HepG2 (cell line): Measurements from ENCODE around the gene ST6GALNAC2. TPM values are rescaled to one million over a fixed set of nuclear protein-coding genes. Genes with fewer than 3 reads are reported as not detected.
A peak's percentile ranks its signal among the peaks of the same experiment; 100 is the strongest.

Experiments
- ATAC-seq: fragments of 200-7000 bp; cut with Tn5 transposase; 3 replicates; pipeline ENCODE4 v1.9.1; 2020; ENCODE audit warnings: mild to moderate bottlenecking, moderate library complexity
- BruUV-seq: library from RNA; stranded (reverse); fragments of 400-500 nt; replicated peaks from 2 replicates; lab custom pipeline; 2021; lab: Mats Ljungman, UMichigan
- CTCF ChIA-PET: fragments of 300-600 bp; formaldehyde crosslinking; extraction: SDS; loops from one replicate; lab custom pipeline; 2021; ENCODE audit warnings: low total read pairs, inconsistent platforms, low intra/inter-chr PET ratio; lab: Yijun Ruan, JAX
- POLR2A ChIA-PET: fragments of 350-600 bp; sonication (Branson Sonifier 250); formaldehyde crosslinking; loops from one replicate; lab custom pipeline; 2020; ENCODE audit warnings: antibody characterized with exemption, inconsistent platforms; lab: Yijun Ruan, JAX
- DNase-seq: peaks from one replicate; pipeline ENCODE4 v3.0.0-alpha.2; 2015; ENCODE audit warnings: low spot score
- FAIRE-seq: peaks from 3 replicates; lab custom pipeline; 2011; peaks lifted over from hg19 to GRCh38; lab: Jason Lieb, UNC
- H2AFZ ChIP-seq: one replicate; pipeline ENCODE4 v1.6.1; 2011; ENCODE audit warnings: low read length, inconsistent platforms
- H3K27ac ChIP-seq: fragments of 300-600 bp; 3 replicates; pipeline ENCODE4 v1.8.0; 2011; ENCODE audit warnings: mixed run types, mild to moderate bottlenecking, mixed read lengths, low read length, inconsistent platforms; ENCODE audit not compliant: insufficient read depth; ENCODE audit errors: extremely low read length
- H3K27me3 ChIP-seq, 2 experiments: fragments of 200-600 bp in 1 of 2; 2 replicates in 1 of 2; 3 replicates in 1 of 2; pipeline versions ENCODE4 v1.6.0 to v1.8.0; 2011; ENCODE audit warnings: low read length in 2 of 2, mild to moderate bottlenecking in 2 of 2, moderate library complexity in 2 of 2, inconsistent platforms in 1 of 2; ENCODE audit not compliant: insufficient read depth in 2 of 2, control insufficient read depth in 1 of 2
- H3K36me3 ChIP-seq, 2 experiments: fragments of 200-600 bp in 1 of 2; replicated peaks in 1 of 2; 2 replicates in 1 of 2; 3 replicates in 1 of 2; pipeline versions ENCODE4 v1.5.1 to v1.8.0; 2011; ENCODE audit warnings: low read length in 2 of 2, inconsistent platforms in 1 of 2; ENCODE audit not compliant: insufficient read depth in 2 of 2, control insufficient read depth in 1 of 2
- H3K4me1 ChIP-seq: 2 replicates; pipeline ENCODE4 v1.5.1; 2012; ENCODE audit warnings: low read length, inconsistent platforms; ENCODE audit not compliant: insufficient read depth
- H3K4me2 ChIP-seq: 2 replicates; pipeline ENCODE4 v1.6.0; 2011; ENCODE audit warnings: low read depth, low read length, inconsistent platforms
- H3K4me3 ChIP-seq, 3 experiments: fragments of 200-600 bp in 1 of 3; sonication (generic), shearing (Covaris generic) in 1 of 3; replicated peaks in 1 of 3; 2 replicates each; pipeline ENCODE4 v1.5.1; 2011 to 2016; ENCODE audit warnings: low read length in 3 of 3, inconsistent platforms in 2 of 3, low read depth in 2 of 3, mild to moderate bottlenecking in 2 of 3, control low read depth in 1 of 3, mixed read lengths in 1 of 3; ENCODE audit not compliant: insufficient read depth in 1 of 3
- H3K79me2 ChIP-seq: one replicate; pipeline ENCODE4 v1.6.1; 2011; ENCODE audit warnings: low read length, inconsistent platforms; ENCODE audit not compliant: insufficient read depth
- H3K9ac ChIP-seq: 2 replicates; pipeline ENCODE4 v1.6.0; 2011; ENCODE audit warnings: mild to moderate bottlenecking, low read depth, low read length, inconsistent platforms; ENCODE audit not compliant: insufficient read depth
- H3K9me3 ChIP-seq: 2 replicates; pipeline ENCODE4 v1.5.1; 2012; ENCODE audit warnings: mild to moderate bottlenecking, low read length
- H4K20me1 ChIP-seq: 2 replicates; pipeline ENCODE4 v1.6.0; 2011; ENCODE audit warnings: inconsistent platforms, mild to moderate bottlenecking, low read length, moderate library complexity; ENCODE audit not compliant: insufficient read depth
- ATAD3A ChIP-seq: sonication (generic); formaldehyde crosslinking; IDR thresholded peaks from 2 replicates; pipeline ENCODE4 v1.4.0; 2020; ENCODE audit warnings: missing genetic modification reagents
- DPF2 ChIP-seq: sonication (generic); formaldehyde crosslinking; IDR thresholded peaks from 2 replicates; pipeline ENCODE4 v1.4.0; 2020; ENCODE audit warnings: mild to moderate bottlenecking, low read depth, missing genetic modification reagents, borderline replicate concordance
- HIVEP1 ChIP-seq: sonication (generic); formaldehyde crosslinking; IDR thresholded peaks from 2 replicates; pipeline ENCODE4 v1.4.0; 2020; ENCODE audit warnings: mild to moderate bottlenecking, missing genetic modification reagents
- LCORL ChIP-seq, 2 experiments: fragments of 450-650 bp in 1 of 2; sonication (generic) in 1 of 2; formaldehyde crosslinking in 1 of 2; IDR thresholded peaks; 2 replicates each; pipeline versions ENCODE4 v1.5.0 to v1.6.1; 2017 to 2020; ENCODE audit warnings: antibody characterized with exemption in 1 of 2, missing genetic modification reagents in 1 of 2
- MAFG ChIP-seq: sonication (generic); formaldehyde crosslinking; IDR thresholded peaks from 2 replicates; pipeline ENCODE4 v1.5.1; 2020; ENCODE audit warnings: mild to moderate bottlenecking, missing genetic modification reagents
- REPIN1 ChIP-seq: sonication (generic); formaldehyde crosslinking; IDR thresholded peaks from 2 replicates; pipeline ENCODE4 v1.8.0; 2022; ENCODE audit warnings: missing genetic modification reagents, low read depth, mild to moderate bottlenecking, borderline replicate concordance
- SP4 ChIP-seq: sonication (generic); formaldehyde crosslinking; IDR thresholded peaks from 2 replicates; pipeline ENCODE4 v1.8.1; 2023; ENCODE audit warnings: mild to moderate bottlenecking, missing genetic modification reagents
- SSRP1 ChIP-seq: IDR thresholded peaks from 2 replicates; pipeline ENCODE4 v1.6.1; 2016; ENCODE audit warnings: control low read depth
- WIZ ChIP-seq: sonication (generic); formaldehyde crosslinking; IDR thresholded peaks from 2 replicates; pipeline ENCODE4 v1.5.1; 2020; ENCODE audit warnings: mild to moderate bottlenecking, missing genetic modification reagents
- ZEB1 ChIP-seq: IDR thresholded peaks from 2 replicates; pipeline ENCODE4 v1.6.1; 2012; ENCODE audit warnings: mild to moderate bottlenecking, low read depth, inconsistent platforms; ENCODE audit not compliant: insufficient replicate concordance
- ZNF180 ChIP-seq: sonication (generic); formaldehyde crosslinking; IDR thresholded peaks from 2 replicates; pipeline ENCODE4 v1.4.0; 2020; ENCODE audit warnings: low read depth, missing genetic modification reagents, borderline replicate concordance
- ZNF251 ChIP-seq: sonication (generic); formaldehyde crosslinking; IDR thresholded peaks from 2 replicates; pipeline ENCODE4 v1.9.0; 2021; ENCODE audit warnings: mild to moderate bottlenecking, missing genetic modification reagents
- ZNF253 ChIP-seq: sonication (generic); formaldehyde crosslinking; IDR thresholded peaks from 2 replicates; pipeline ENCODE4 v1.8.0; 2022; ENCODE audit warnings: mild to moderate bottlenecking, missing genetic modification reagents, borderline replicate concordance
- ZNF441 ChIP-seq: sonication (generic); formaldehyde crosslinking; IDR thresholded peaks from 2 replicates; pipeline ENCODE4 v1.7.0; 2021; ENCODE audit warnings: missing genetic modification reagents, borderline replicate concordance
- ZNF572 ChIP-seq: sonication (generic); formaldehyde crosslinking; IDR thresholded peaks from 2 replicates; pipeline ENCODE4 v1.5.1; 2020; ENCODE audit warnings: mild to moderate bottlenecking, missing genetic modification reagents
- ZNF598 ChIP-seq: sonication (generic); formaldehyde crosslinking; IDR thresholded peaks from 2 replicates; pipeline ENCODE4 v1.5.1; 2020; ENCODE audit warnings: mild to moderate bottlenecking, missing genetic modification reagents, borderline replicate concordance
- WGBS: methylation state at CpG from one replicate; pipeline ENCODE4 v1.1.6; 2017; ENCODE audit warnings: low lambda C conversion rate; 5-methylcytosine and 5-hydroxymethylcytosine counted together
- in situ Hi-C: cut with HindIII; loops from 2 replicates; pipeline ENCODE4 v1.10.0; 2017; ENCODE audit warnings: low pct_unique_long_range_greater_than_20kb; ENCODE audit not compliant: extremely low pct_ligation_motif_present
- intact Hi-C: fragments of 100-400 bp; cut with micrococcal nuclease; formaldehyde crosslinking; loops from one replicate; pipeline ENCODE4 v1.10.0; 2022; ENCODE audit not compliant: unreplicated experiment
- polyA plus RNA-seq, 8 experiments: library from polyadenylated mRNA; depleted of rRNA in 3 of 8; stranded (reverse) in 7 of 8; unstranded in 1 of 8; fragments of >200 nt; fragmentation: Illumina TruSeq in 4 of 8; extraction: Trizol in 4 of 8; gene quantifications; 2 replicates each; pipeline versions ENCODE4 v1.2.1 to v1.2.3, GENCODE V29; 2011 to 2016; ENCODE audit warnings: low read depth in 4 of 8, missing spikeins in 1 of 8, mixed read lengths in 1 of 8; ENCODE audit not compliant: insufficient read depth in 1 of 8
- total RNA-seq, 5 experiments: library from RNA; depleted of rRNA; stranded (reverse); fragments of >200 nt; fragmentation: Illumina TruSeq; extraction: Trizol; gene quantifications; 2 replicates each; pipeline ENCODE4 v1.2.3, GENCODE V29; 2016; ENCODE audit warnings: low read depth in 1 of 5
- TF ChIP-seq, protein P1 (sequence below): sonication (generic); formaldehyde crosslinking; IDR thresholded peaks from 2 replicates; pipeline ENCODE4 v1.4.0; 2020; ENCODE audit warnings: low read depth, mild to moderate bottlenecking, missing genetic modification reagents
- TF ChIP-seq, protein P2 (sequence below): sonication (generic); formaldehyde crosslinking; IDR thresholded peaks from 2 replicates; pipeline ENCODE4 v1.8.1; 2023; ENCODE audit warnings: mild to moderate bottlenecking, missing genetic modification reagents

ST6GALNAC2 gene
- total and polyA plus RNA-seq, 2 of the 13 experiments (the other 11 are each of a cell fraction or from before 2014, with no cell fraction given), result 0.12 to 0.49 TPM

DNA sequence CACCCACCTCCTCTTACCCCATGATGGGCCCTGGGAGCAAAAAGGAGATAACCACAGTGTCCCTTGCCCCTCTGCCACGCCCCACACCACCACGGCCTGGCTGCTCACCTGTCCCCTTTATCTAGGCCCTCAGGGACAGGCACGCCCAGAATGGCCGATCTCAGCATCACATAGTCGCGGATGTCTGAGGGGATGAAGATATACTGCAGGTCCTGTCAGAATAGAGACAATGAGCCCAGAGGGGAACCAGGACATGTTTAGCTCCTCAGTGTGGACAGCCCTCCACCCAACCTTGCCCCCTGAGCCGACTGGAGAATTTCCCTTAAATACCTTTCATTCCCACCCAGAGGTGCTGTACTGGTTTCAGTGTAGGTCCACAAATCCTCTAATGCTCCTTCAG, 15.2 kb downstream of the ST6GALNAC2 start:
- ChIA-PET POLR2A (interaction anchor here (0.8 to 6.8 kb wide), 12 partner anchors 12 to 101 kb away, joined by 3 to 129 read pairs (median 4); partner anchors contain the start of gene ST6GALNAC2), CTCF (interaction anchor here (2.5 kb wide), 1 partner anchor 53 kb away, joined by 10 read pairs; no protein-coding TSS in a partner anchor)
- Histone ChIP-seq H3K4me2 (peak overlapping the region; percentile 81), H3K9ac (no peak overlapping the region), H3K4me1 (peaks cover 79% of the 10 kb centered on the region), H3K79me2 (no peaks in the 10 kb centered on the region), H3K9me3 (no peaks in the 10 kb centered on the region), H3K27me3 (no peaks in the 10 kb centered on the region), H3K36me3 (peaks cover 0 to 8% of the 10 kb centered on the region in 2 experiments; a peak in 2 of 5 replicates), H3K27ac (no peak overlapping the region), H3K4me3 (peak overlapping the region in 1 of 3 experiments; percentile 54; a peak in 1 of 6 replicates), H4K20me1 (peaks cover 20% of the 10 kb centered on the region), H2AFZ (no peak overlapping the region)
- DNase-seq, result no peak
- TF ChIP-seq ZNF251 (CRISPR knock-in tag), result 0 out of 2 replicates have a peak, but pooled peaks have one; percentile 63
- TF ChIP-seq ZNF253 (CRISPR knock-in tag), result no peak
- no peak for TF ChIP-seq LCORL (IDR thresholded peaks at IDR 0.05)
- TF ChIP-seq LCORL (CRISPR knock-in tag; IDR thresholded peaks at IDR 0.05), result peak; percentile 8; the same call in 1 of the 2 replicates
- 0 out of 2 replicates have a peak, but pooled peaks have one; percentile 12 for TF ChIP-seq SSRP1
- TF ChIP-seq ZNF441 (CRISPR knock-in tag), result no peak
- TF ChIP-seq REPIN1 (CRISPR knock-in tag), result no peak
- TF ChIP-seq, protein P1, sequence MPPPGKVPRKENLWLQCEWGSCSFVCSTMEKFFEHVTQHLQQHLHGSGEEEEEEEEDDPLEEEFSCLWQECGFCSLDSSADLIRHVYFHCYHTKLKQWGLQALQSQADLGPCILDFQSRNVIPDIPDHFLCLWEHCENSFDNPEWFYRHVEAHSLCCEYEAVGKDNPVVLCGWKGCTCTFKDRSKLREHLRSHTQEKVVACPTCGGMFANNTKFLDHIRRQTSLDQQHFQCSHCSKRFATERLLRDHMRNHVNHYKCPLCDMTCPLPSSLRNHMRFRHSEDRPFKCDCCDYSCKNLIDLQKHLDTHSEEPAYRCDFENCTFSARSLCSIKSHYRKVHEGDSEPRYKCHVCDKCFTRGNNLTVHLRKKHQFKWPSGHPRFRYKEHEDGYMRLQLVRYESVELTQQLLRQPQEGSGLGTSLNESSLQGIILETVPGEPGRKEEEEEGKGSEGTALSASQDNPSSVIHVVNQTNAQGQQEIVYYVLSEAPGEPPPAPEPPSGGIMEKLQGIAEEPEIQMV, result 0 out of 2 replicates have a peak, but pooled peaks have one; percentile 34
- peak; percentile 3; the same call in 1 of the 2 replicates for TF ChIP-seq ZNF598 (CRISPR knock-in tag)
- TF ChIP-seq, protein P2, sequence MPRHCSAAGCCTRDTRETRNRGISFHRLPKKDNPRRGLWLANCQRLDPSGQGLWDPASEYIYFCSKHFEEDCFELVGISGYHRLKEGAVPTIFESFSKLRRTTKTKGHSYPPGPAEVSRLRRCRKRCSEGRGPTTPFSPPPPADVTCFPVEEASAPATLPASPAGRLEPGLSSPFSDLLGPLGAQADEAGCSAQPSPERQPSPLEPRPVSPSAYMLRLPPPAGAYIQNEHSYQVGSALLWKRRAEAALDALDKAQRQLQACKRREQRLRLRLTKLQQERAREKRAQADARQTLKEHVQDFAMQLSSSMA, result no peak
- no peak for TF ChIP-seq ATAD3A
- no peak for TF ChIP-seq HIVEP1
- 0 out of 2 replicates have a peak, but pooled peaks have one; percentile 29 for TF ChIP-seq DPF2
- TF ChIP-seq ZNF572 (CRISPR knock-in tag), result 0 out of 2 replicates have a peak, but pooled peaks have one; percentile 58
- TF ChIP-seq ZNF180 (CRISPR knock-in tag), result no peak
- no peak for TF ChIP-seq ZEB1
- TF ChIP-seq WIZ, result no peak
- no peak for TF ChIP-seq MAFG (CRISPR knock-in tag)
- TF ChIP-seq SP4 (CRISPR knock-in tag), result 0 out of 2 replicates have a peak, but pooled peaks have one; percentile 37
- ATAC-seq, result peak; percentile 2
- intact Hi-C loops (loop anchor here (2.0 kb wide), 1 partner anchor 16 kb away; no protein-coding TSS in a partner anchor), in situ Hi-C loops (no loop called here)
- WGBS, result 7% methylated on average over 6 of the region's 7 CpGs
- no peak for FAIRE-seq
- BruUV-seq, result no TSS peak
